CD4-positive, alpha-beta T cell treated with Interleukin-6 for 4 hours (primary cell): ENCODE measurements around the gene SLC25A1.
"Not testable (repeated sequence)": the region's sequence is repeated elsewhere in the genome, so short reads cannot be mapped to it uniquely, and the experiment has no call there.

Experiments
- DNase-seq: peaks from one replicate; pipeline ENCODE4 v3.0.0-alpha.2; 2020; ENCODE audit warnings: mixed read lengths

SLC25A1 gene

DNA sequence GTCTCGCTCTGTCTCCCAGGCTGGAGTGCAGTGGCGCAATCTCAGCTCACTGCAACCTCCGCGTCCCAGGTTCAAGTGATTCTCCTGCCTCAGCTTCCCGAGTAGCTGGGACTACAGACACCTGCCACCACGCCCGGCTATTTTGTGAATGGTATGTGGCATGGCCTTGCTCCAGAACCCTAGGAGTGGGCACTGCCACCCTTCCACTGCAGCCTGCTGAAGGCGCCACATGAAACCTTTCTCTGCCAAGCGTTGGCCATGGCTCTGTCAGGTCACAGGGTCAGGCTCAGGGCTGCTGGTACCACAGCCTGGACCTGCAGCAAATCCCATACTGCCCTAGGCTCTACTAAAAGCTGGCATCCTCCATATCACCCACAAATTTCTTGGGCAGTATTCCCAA, 22.4 kb downstream of the SLC25A1 start:
- not testable (repeated sequence) for DNase-seq

DNA sequence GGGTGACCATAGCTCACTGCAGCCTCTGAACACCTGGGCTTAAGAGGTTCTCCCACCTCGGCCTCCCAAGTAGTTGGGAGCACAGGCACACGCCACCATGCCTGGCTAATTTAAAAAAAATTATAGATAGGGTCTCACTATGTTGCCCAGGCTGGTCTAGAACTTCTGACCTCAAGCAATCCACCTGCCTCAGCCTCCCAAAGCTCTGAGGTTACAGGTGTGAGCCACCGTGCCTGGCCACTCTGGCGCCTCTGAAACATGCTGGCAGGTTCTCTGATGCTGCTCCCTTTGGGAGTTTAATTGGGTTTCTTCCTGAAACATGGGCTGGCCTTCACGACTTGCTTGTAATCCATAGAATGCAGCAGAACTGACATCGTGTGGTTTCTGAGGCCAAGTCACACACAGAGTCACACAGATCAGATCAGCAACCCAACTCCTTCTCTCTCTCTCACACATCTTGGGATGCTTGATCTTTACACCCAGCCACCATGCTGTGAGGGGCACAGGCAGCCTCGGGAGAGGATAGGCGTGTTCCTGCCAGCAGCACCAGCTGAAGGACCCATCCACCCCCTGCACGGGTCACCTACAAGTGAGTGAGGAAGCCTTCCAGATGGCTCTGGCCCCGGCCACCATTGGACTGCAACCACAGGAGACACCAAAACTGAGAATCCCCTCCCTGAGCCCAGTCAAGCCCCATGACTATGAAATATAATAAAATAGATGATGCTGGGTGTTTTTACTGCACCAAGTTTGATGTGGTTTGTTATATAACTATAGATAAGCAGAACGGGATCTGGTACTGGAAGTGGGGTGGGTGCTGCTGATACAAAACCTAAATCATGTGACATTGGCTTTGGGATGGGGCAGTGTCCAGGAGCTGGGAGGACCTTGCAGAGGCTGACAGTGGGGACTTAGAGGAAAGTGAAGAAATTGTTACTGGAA, 25.3 kb downstream of the SLC25A1 start:
- DNase-seq, result no peak

DNA sequence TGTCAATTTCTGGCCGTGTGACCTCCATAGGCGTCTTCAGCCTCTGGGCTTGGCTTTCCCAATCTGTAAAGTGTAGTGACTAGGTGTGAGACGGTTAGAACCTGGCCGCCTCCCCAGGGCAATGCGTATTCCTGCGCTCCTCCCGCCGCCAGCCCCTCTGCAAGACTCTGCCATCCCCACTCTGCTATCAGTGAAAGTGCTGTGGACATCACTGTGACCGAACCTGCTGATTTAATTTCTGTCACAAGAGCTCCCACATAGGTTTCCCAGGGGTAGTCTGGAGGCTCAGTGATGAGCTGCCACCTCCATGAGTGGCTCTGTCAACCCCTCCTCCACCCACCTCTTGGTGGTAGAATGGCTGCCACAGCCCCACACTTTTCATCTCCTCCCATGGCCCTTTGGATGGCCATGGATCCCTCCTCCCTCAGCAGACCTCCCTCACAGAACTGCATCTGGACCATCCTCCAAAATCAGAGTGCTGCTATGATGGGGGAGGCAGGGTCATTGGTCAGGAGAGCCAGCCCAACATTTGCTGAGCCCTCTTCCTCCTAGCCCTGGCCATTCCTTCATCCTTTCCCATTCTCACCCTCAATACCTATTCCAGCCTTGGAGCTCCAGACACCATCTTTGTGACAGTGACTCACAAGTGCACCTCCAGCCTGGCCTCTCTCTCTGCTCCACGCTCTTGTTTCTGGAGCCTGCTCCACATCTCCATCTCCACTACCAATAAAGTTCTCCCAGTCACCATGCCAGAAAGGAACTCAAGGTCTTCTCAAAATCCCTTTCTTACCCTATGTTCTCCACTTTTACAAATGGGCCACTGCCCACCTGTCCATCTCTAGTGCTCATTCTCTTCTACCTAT, 27.0 kb downstream of the SLC25A1 start:
- DNase-seq, result no peak

- no peak for DNase-seq
Observed at GRCh38 chr22:19150482-19151328, 27.8 kb downstream of the SLC25A1 start.

DNA sequence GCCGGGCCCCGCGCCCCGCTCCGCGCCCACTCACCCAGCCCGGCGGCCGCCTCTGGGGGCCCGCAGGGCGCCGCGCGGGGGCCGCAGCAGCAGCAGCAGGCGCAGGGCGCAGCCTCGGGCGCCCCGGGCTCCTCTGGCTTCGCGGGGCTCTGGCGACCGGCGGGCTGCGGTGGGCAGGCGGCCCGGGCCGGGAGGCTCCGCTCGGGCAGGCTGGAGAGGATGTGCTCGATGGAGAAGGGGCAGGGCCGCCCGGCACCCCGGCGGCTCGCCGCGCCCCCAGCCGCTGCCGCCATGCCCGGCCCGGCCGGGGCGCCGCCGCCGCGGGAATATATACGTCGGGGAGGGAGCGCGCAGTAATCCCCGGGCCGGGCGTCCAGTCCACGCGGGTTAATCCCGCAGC, 28.5 kb downstream of the SLC25A1 start, which contains the start of gene GSC2:
TSS of gene GSC2 (minus strand) at position 302 of the 400 bp plus-strand sequence. CDS start at position 293, 9 bp downstream.
- no peak for DNase-seq

- DNase-seq, result peak; percentile 56
Observed at GRCh38 chr22:19149047-19149883, 29.3 kb downstream of the SLC25A1 start.

- DNase-seq, result no peak
Observed at GRCh38 chr22:19148417-19149046, 30.0 kb downstream of the SLC25A1 start.

DNA sequence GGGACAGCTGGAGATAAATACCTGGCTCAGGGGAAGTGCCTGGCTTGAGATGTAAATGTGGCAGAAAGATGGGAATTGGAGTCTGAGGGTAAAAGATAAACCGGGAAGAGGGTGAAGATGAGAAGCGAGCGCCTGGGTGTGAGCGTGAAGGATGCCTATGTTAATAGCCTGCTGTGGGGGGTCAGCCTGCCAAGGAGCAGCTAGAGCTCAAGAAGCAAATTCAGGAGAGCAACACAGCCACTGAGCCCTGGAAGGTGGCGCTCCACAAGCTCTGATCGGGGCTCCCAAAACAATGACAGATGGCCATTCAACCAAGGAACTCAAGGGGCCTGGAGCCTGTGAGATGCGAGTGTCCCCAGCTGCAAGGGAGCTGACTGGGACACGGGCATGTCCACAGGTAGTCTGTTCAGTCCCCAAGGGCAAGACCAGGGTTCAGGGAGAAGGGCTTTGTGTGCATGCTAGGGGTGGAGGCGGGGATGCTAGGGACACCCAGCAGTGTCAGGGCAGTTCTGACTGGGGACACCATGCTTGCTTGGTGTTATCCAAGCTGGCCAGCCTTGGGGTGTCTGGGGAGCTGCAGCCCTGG, 31.2 kb downstream of the SLC25A1 start:
- DNase-seq, result no peak

GRCh38 chr22:19146215-19146968, 32.1 kb downstream of the SLC25A1 start:
- no peak for DNase-seq

DNA sequence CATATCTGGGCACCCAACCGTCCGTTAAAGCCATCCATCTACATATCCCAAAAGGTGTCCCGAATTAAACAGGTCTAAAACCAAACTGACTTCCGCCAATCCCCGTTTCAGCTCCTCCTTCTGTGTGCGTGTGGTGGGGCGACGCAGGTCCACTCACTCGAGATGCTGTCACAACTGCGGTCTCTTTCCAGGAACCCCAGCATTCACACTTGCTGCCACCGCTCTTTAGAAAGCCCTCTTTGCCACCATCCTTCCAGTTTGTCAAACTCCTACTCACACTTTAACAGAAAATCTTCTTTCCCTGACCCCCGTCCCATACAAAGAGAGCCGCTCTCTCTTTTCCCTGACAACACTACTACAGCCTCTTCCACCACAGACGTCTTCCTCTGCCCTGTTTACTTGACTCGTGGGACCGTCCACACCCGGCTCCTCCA, 34.6 kb downstream of the SLC25A1 start:
- DNase-seq, result no peak

DNA sequence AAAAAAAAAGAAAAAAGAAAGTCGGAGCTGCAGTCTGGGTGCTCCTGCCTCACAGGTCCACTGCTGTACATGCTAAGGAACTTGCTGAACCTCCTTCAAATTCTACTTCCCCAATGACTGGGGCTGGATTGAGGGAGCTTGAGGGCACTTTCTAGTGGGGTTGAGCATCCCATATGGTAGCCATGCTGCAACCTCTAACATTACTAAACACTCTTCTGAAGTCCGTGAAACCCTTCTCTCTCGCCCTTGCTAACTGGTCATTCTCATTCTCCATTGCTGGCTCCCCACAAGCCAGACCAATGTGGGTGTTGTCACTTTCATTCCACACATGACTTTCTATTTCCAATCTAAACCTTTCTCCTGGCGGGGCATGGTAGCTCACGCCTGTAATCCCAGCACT, 35.3 kb downstream of the SLC25A1 start:
- no peak for DNase-seq

- no peak for DNase-seq
Observed at GRCh38 chr22:19142394-19142793, 36.1 kb downstream of the SLC25A1 start.

DNA sequence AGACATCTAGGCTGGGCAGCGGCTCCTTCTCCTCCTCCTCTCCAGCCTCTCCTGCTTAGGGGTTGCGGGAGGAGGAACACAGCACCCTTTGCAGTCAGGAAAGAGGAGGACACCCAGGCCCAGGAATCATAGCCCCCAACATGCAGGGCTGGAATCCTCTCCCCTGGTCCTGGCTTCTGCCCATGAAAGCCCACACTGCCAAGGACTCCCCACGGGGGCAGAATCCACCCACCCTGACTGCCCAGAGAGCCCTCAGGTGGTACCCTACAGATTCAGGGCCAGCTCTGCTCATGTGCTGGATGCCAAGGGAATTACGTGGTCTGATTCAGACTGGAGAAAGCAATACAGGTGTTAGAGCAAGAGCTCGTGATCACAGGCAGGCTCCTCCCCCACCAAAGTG, 38.6 kb downstream of the SLC25A1 start:
- DNase-seq, result no peak

- no peak for DNase-seq
Observed at GRCh38 chr22:19139001-19139356, 39.6 kb downstream of the SLC25A1 start.

DNA sequence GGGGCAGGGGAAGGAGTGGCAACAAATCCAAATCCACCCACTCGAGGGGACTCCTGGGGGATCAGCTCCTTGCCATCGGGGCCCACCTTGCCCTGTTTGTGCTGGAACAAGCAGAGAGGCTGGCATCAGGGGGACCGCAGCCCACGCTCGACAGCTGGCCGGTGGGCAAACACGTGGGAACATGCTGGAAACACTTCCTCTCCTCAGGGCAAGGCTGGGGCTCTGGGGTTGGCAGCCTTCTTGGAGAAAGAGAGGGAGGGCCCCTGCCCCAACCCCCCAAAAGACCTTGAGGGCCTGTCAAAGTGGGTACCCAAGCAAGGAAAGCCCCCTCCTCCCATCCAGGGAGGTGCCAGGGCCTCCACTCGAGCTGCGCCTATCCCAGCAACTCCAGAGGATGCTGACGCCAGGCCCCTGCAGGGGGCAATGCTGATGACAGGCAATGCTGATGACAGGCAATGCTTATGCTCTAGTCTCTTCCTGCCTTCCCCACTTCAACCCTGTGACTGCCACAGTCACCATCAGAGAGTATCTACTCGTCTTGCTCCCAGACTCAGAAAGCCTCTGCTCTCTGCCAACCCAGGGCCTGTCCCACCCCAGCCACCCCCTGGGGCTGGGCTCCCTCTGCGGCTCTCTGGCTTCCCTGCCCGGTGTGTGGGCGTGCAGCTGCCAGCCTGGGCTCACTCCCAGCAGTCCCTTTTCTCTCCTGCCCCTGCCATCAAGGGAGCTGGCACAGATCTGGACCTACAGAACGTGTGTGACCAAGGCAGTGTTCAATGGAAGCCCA, 40.1 kb downstream of the SLC25A1 start:
- no peak for DNase-seq

DNA sequence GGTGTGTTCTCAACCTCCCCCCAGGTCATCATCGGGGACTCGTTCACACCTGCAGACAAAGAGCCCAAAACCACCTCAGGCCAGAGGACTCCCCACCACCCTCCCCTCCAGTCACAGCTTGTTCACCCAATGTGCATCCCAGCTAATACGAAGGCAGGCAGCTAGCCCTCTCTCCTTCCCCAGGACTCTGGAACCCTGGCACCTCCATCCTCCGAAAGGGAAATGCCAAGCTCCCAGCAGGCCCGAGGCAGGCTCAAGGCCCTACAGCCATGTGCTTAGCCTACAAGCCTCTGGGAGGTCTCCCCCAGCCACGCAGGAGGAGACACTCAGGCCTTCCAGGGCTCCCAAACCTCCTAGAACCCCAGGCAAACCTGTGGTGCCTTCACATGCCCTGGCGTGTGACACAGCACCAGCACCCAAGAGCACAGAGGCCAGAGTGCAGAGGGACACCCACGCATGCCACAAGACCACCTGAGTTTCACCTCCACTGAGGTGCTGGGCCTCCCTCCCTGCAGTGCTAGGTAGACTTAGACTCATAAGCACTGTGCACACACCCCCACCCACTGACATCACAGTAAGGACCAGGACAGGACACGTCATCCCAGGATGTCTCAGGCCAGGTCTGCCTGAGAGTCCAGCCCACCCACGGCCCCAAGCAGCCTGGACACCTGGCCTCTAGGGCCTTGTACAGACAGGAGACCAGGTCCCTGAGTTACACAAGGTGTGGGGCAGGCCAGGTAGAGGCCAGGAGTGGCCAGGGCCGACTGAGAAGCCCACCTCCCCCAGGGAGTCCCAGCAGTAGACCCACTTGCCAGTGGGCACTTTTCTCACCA, 40.9 kb downstream of the SLC25A1 start:
- no peak for DNase-seq

DNA sequence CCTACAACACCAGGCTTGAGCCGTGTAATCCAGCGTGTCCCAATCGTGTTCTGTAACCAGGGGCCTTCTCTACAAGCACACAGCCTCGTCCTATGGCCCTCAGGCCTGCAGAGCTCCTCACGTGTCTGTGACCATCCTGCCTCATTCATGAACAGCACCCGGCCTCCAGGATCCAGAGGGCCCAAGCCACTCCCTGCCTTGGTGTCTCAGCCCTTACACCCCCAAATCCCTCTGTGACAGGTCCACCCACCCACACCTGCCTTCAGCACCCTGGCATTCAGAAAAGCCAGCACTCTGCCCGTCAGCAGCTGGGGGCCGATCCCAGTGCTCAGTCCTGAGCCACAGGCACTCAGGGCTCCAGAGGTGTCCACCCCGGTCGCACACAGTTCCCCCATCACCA, 41.6 kb downstream of the SLC25A1 start:
- DNase-seq, result no peak

DNA sequence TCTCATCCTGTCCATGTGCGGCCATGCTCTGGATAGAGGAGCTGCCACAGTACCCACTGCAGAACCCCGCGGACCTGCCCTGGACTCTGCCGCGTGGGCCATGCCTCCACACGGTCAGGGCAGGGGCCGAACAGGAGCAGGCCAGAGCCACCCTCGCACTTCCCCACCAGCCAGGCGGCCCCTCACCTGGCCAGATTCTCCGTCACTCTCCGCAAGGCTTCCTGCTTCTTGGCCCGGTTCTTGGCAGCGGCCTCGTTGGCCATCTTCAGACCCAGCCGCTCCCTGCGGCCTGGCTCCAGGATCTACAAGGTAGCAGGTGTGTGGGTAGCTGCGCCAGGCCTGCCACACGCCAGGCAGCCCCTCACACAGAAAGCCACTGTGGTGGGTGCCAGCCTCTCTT, 43.7 kb downstream of the SLC25A1 start:
- no peak for DNase-seq
